Mesothelial cell of epicardium (in vitro differentiated cells): ENCODE measurements around the gene GBP1. TPM values are rescaled to one million over a fixed set of nuclear protein-coding genes. Genes with fewer than 3 reads are reported as not detected.
"Not testable (repeated sequence)": the region's sequence is repeated elsewhere in the genome, so short reads cannot be mapped to it uniquely, and the experiment has no call there.

Experiments
- DNase-seq, 2 experiments: peaks; one replicate each; pipeline ENCODE4 v3.0.0; 2021; ENCODE audit warnings: low spot score in 2 of 2; ENCODE audit not compliant: unreplicated experiment in 2 of 2
- H3K27ac Mint-ChIP-seq: 2 replicates; pipeline ENCODE4 v1.8.0; 2021; ENCODE audit warnings: mixed read lengths
- H3K27me3 Mint-ChIP-seq: 2 replicates; pipeline ENCODE4 v1.8.0; 2021; ENCODE audit warnings: low read depth, mixed read lengths
- H3K36me3 Mint-ChIP-seq: 2 replicates; pipeline ENCODE4 v1.8.0; 2021; ENCODE audit warnings: mixed read lengths
- H3K4me1 Mint-ChIP-seq: 2 replicates; pipeline ENCODE4 v1.8.0; 2021; ENCODE audit warnings: mixed read lengths
- H3K4me3 Mint-ChIP-seq: 2 replicates; pipeline ENCODE4 v1.8.0; 2021; ENCODE audit warnings: mild to moderate bottlenecking, moderate library complexity, mixed read lengths
- H3K9me3 Mint-ChIP-seq: 2 replicates; pipeline ENCODE4 v1.8.0; 2021; ENCODE audit warnings: mixed read lengths
- CTCF ChIP-seq: fragments of 200-600 bp; sonication (generic); IDR thresholded peaks from one replicate; pipeline ENCODE4 v1.5.0; 2021; ENCODE audit warnings: antibody characterized with exemption; ENCODE audit not compliant: unreplicated experiment
- total RNA-seq: library from RNA; stranded (reverse); gene quantifications from 3 replicates; pipeline ENCODE4 v1.2.1, GENCODE V29; 2021

GBP1 gene
- total RNA-seq, 1 donor from 2014 or later = 55.5 TPM

GRCh38 chr1:89051300-89051954 is 13.6 kb downstream of the GBP1 start:
- H3K9me3 Mint-ChIP-seq = no peaks in the 10 kb centered on the region
- no peak overlapping the region for H3K4me3 Mint-ChIP-seq
- H3K27ac Mint-ChIP-seq = peak overlapping the region; percentile 73

GRCh38 chr1:89050649-89051033 is 14.4 kb downstream of the GBP1 start:
- Mint-ChIP-seq H3K9me3 (no peaks in the 10 kb centered on the region), H3K36me3 (peaks cover 15% of the 10 kb centered on the region), H3K4me1 (peaks cover 11% of the 10 kb centered on the region), H3K27me3 (no peaks in the 10 kb centered on the region), H3K4me3 (no peak overlapping the region), H3K27ac (no peak overlapping the region)
- no peak for TF ChIP-seq CTCF
- DNase-seq = no peak

More at GRCh38 chr1:89051300-89051954, 13.6 kb downstream of the GBP1 start:
- Mint-ChIP-seq H3K4me1 (peaks cover 11% of the 10 kb centered on the region), H3K36me3 (peaks cover 21% of the 10 kb centered on the region), H3K27me3 (no peaks in the 10 kb centered on the region)
- no peak for TF ChIP-seq CTCF
- DNase-seq = no peak

- not testable (repeated sequence) for H3K27me3 Mint-ChIP-seq, H3K4me3 Mint-ChIP-seq, DNase-seq, H3K9me3 Mint-ChIP-seq
- Mint-ChIP-seq H3K36me3 (peaks cover 13% of the 10 kb centered on the region), H3K4me1 (peaks cover 11% of the 10 kb centered on the region), H3K27ac (peak overlapping the region; percentile 28)
These were observed 14.9 kb downstream of the GBP1 start for GRCh38 chr1:89049901-89050648.

GRCh38 chr1:89049187-89049586 is 15.8 kb downstream of the GBP1 start:
- not testable (repeated sequence) for H3K9me3 Mint-ChIP-seq, H3K27ac Mint-ChIP-seq, DNase-seq, H3K27me3 Mint-ChIP-seq, H3K4me3 Mint-ChIP-seq, H3K36me3 Mint-ChIP-seq
- H3K4me1 Mint-ChIP-seq = peaks cover 11% of the 10 kb centered on the region

GRCh38 chr1:89047734-89048133 is 17.3 kb downstream of the GBP1 start:
- H3K27ac Mint-ChIP-seq = peak overlapping the region; percentile 3
- no peak for TF ChIP-seq CTCF
- H3K4me3 Mint-ChIP-seq = no peak overlapping the region
- no peak for DNase-seq
- peaks cover 3% of the 10 kb centered on the region for H3K9me3 Mint-ChIP-seq
- no peaks in the 10 kb centered on the region for H3K27me3 Mint-ChIP-seq
- peaks cover 11% of the 10 kb centered on the region for H3K4me1 Mint-ChIP-seq
- no peaks in the 10 kb centered on the region for H3K36me3 Mint-ChIP-seq

GRCh38 chr1:89046318-89047183 is 18.5 kb downstream of the GBP1 start:
- not testable (repeated sequence) for H3K9me3 Mint-ChIP-seq

More at GRCh38 chr1:89046318-89047183, 18.5 kb downstream of the GBP1 start:
- not testable (repeated sequence) for H3K36me3 Mint-ChIP-seq, DNase-seq, H3K27me3 Mint-ChIP-seq, H3K4me3 Mint-ChIP-seq, H3K27ac Mint-ChIP-seq
- H3K4me1 Mint-ChIP-seq = peaks cover 11% of the 10 kb centered on the region
